GM04504 (cell line): ENCODE measurements around the gene SARDH.
"Not testable (repeated sequence)": the region's sequence is repeated elsewhere in the genome, so short reads cannot be mapped to it uniquely, and the experiment has no call there.

ENCODE experiments used
- DNase-seq: peaks from one replicate; pipeline ENCODE4 v3.0.0-alpha.2; 2012; ENCODE audit warnings: low read depth

SARDH gene

GRCh38 chr9:133777068-133777791 is 39.1 kb upstream of the SARDH start:
- no peak for DNase-seq

- DNase-seq, result no peak
Measured at GRCh38 chr9:133775951-133776905, 38.1 kb upstream of the SARDH start.

- DNase-seq, result no peak
Measured at GRCh38 chr9:133775291-133775690, 37.1 kb upstream of the SARDH start.

- DNase-seq, result no peak
Measured at GRCh38 chr9:133774799-133775198, 36.6 kb upstream of the SARDH start.

GRCh38 chr9:133773889-133774655 is 35.9 kb upstream of the SARDH start:
- no peak for DNase-seq

GRCh38 chr9:133772581-133772980 is 34.4 kb upstream of the SARDH start:
- DNase-seq, result no peak

GRCh38 chr9:133771486-133772482 is 33.6 kb upstream of the SARDH start:
- no peak for DNase-seq

GRCh38 chr9:133770076-133770777 is 32.1 kb upstream of the SARDH start:
- DNase-seq, result no peak

GRCh38 chr9:133769511-133770075 is 31.4 kb upstream of the SARDH start:
- DNase-seq, result no peak

GRCh38 chr9:133768859-133769510 is 30.8 kb upstream of the SARDH start:
- DNase-seq, result no peak

GRCh38 chr9:133768371-133768858 is 30.3 kb upstream of the SARDH start:
- DNase-seq, result no peak

- DNase-seq, result no peak
Measured at GRCh38 chr9:133767625-133768024, 29.5 kb upstream of the SARDH start.

- no peak for DNase-seq
Measured at GRCh38 chr9:133767008-133767407, 28.9 kb upstream of the SARDH start.

GRCh38 chr9:133766234-133766633 is 28.1 kb upstream of the SARDH start:
- DNase-seq, result not testable (repeated sequence)

- no peak for DNase-seq
Measured at GRCh38 chr9:133763272-133764183, 25.4 kb upstream of the SARDH start.

- DNase-seq, result no peak
Measured at GRCh38 chr9:133762488-133763271, 24.5 kb upstream of the SARDH start.

- no peak for DNase-seq
Measured at GRCh38 chr9:133761641-133762248, 23.6 kb upstream of the SARDH start.
